ENCODE results near the gene STAM.

STAM gene

GRCh38 chr10:17605936-17606335 lies 38.0 kb upstream of the STAM start:
- Histone ChIP-seq H3K27ac (ENCODE audit: extremely low read depth, low read depth, low read length) (no peak overlapping the region), H3K4me3 (ENCODE audit: low read depth, low read length) (no peak overlapping the region), H3K9me3 (ENCODE audit: control insufficient read depth, insufficient read depth, low read depth, low read length) (no peaks in the 10 kb centered on the region), H3K4me1 (ENCODE audit: control insufficient read depth, insufficient read depth, low read length) (no peaks in the 10 kb centered on the region), H3K36me3 (ENCODE audit: control insufficient read depth in 2 of 2, insufficient read depth in 1 of 2, low read length in 2 of 2) (no peaks in the 10 kb centered on the region; a peak in 1 of 3 replicates)
- POLR2A ChIA-PET = no interaction called here
- CTCF ChIA-PET = interaction anchor here (0.6 to 1.8 kb wide), 9 partner anchors 8 to 633 kb away, joined by 3 to 9 read pairs (median 3); no protein-coding TSS in a partner anchor
- TF ChIP-seq ZSCAN23 (tag by site-specific recombination; IDR thresholded peaks at IDR 0.05) (no peak), ZNF747 (tag by site-specific recombination; IDR thresholded peaks at IDR 0.05) (no peak), ZNF23 (tag by site-specific recombination; IDR thresholded peaks at IDR 0.05; ENCODE audit: borderline replicate concordance) (no peak), ZSCAN5A (tag by site-specific recombination; IDR thresholded peaks at IDR 0.05) (no peak), ZNF155 (tag by site-specific recombination; IDR thresholded peaks at IDR 0.05) (no peak), ZBTB8A (tag by site-specific recombination; IDR thresholded peaks at IDR 0.05) (no peak), ZNF26 (tag by site-specific recombination; IDR thresholded peaks at IDR 0.05) (no peak), ZNF514 (tag by site-specific recombination; IDR thresholded peaks at IDR 0.05) (no peak), ZNF112 (tag by site-specific recombination; IDR thresholded peaks at IDR 0.05) (no peak), ZNF169 (tag by site-specific recombination; IDR thresholded peaks at IDR 0.05) (no peak)

GRCh38 chr10:17606547-17607040 lies 37.4 kb upstream of the STAM start:
- no peak overlapping the region for H3K27ac ChIP-seq (ENCODE audit: extremely low read depth, low read depth, low read length)
- ChIA-PET CTCF (interaction anchor here (0.7 to 1.8 kb wide), 11 partner anchors 9 to 610 kb away, joined by 3 to 9 read pairs (median 3); no protein-coding TSS in a partner anchor), POLR2A (no interaction called here)
- H3K4me3 ChIP-seq (ENCODE audit: low read depth, low read length) = no peak overlapping the region
- no peaks in the 10 kb centered on the region for H3K4me1 ChIP-seq (ENCODE audit: control insufficient read depth, insufficient read depth, low read length)
- TF ChIP-seq ZNF292 (tag by site-specific recombination; IDR thresholded peaks at IDR 0.05; ENCODE audit: borderline replicate concordance, low read depth) (no peak), ZNF366 (tag by site-specific recombination; conservative IDR thresholded peaks at IDR 0.05) (no peak), PRDM4 (tag by site-specific recombination; IDR thresholded peaks at IDR 0.05) (no peak), KLF9 (tag by site-specific recombination; IDR thresholded peaks at IDR 0.05; ENCODE audit: low read depth) (no peak), ZNF596 (tag by site-specific recombination; IDR thresholded peaks at IDR 0.05) (no peak), ZSCAN23 (tag by site-specific recombination; IDR thresholded peaks at IDR 0.05) (no peak), ZNF785 (tag by site-specific recombination; IDR thresholded peaks at IDR 0.05) (no peak), ZFHX2 (tag by site-specific recombination; conservative IDR thresholded peaks at IDR 0.05) (no peak), ZNF792 (tag by site-specific recombination; IDR thresholded peaks at IDR 0.05) (no peak), ZSCAN5A (tag by site-specific recombination; IDR thresholded peaks at IDR 0.05) (no peak), ZNF645 (tag by site-specific recombination; IDR thresholded peaks at IDR 0.05) (no peak), ZBTB21 (tag by site-specific recombination; IDR thresholded peaks at IDR 0.05) (no peak), YY2 (tag by site-specific recombination; IDR thresholded peaks at IDR 0.05) (no peak)
- no peaks in the 10 kb centered on the region for H3K9me3 ChIP-seq (ENCODE audit: control insufficient read depth, insufficient read depth, low read depth, low read length)
- H3K36me3 ChIP-seq (ENCODE audit: control insufficient read depth in 2 of 2, insufficient read depth in 1 of 2, low read length in 2 of 2) = no peaks in the 10 kb centered on the region; a peak in 1 of 3 replicates
